Neural cell (in vitro differentiated cells): Measurements from ENCODE around the gene TMC1. TPM values are rescaled to one million over a fixed set of nuclear protein-coding genes. Genes with fewer than 3 reads are reported as not detected.

Source experiments
- H2AFZ ChIP-seq: fragments of 200-600, 300-800 bp; sonication (generic), shearing (Covaris generic); 2 replicates; pipeline ENCODE4 v1.6.0; 2014; ENCODE audit warnings: low read depth, mild to moderate bottlenecking, antibody characterized with exemption, low read length, moderate library complexity
- H3F3A ChIP-seq: fragments of 200-600 bp; shearing (Covaris generic); 2 replicates; pipeline ENCODE4 v1.6.1; 2016; ENCODE audit warnings: mild to moderate bottlenecking, moderate library complexity, mixed read lengths, antibody characterized with exemption, low read length; ENCODE audit not compliant: insufficient read depth, poor library complexity, severe bottlenecking
- H3K27ac ChIP-seq: fragments of 200-600, 300-800 bp; sonication (generic), shearing (Covaris generic); 2 replicates; pipeline ENCODE4 v1.5.1; 2014; ENCODE audit warnings: mild to moderate bottlenecking, low read length, moderate library complexity
- H3K27me3 ChIP-seq: fragments of 300-800, 200-600 bp; sonication (generic), shearing (Covaris generic); 2 replicates; pipeline ENCODE4 v1.6.0; 2014; ENCODE audit warnings: mild to moderate bottlenecking, low read depth, low read length, moderate library complexity; ENCODE audit not compliant: insufficient read depth
- H3K36me3 ChIP-seq: fragments of 300-800, 200-600 bp; sonication (generic), shearing (Covaris generic); 2 replicates; pipeline ENCODE4 v1.5.1; 2014; ENCODE audit warnings: mild to moderate bottlenecking, antibody characterized with exemption, low read length, moderate library complexity; ENCODE audit not compliant: insufficient read depth
- H3K4me2 ChIP-seq: fragments of 300-800, 200-600 bp; sonication (generic), shearing (Covaris generic); 2 replicates; pipeline ENCODE4 v1.6.0; 2014; ENCODE audit warnings: mild to moderate bottlenecking, low read length
- H3K4me3 ChIP-seq: fragments of 300-800, 200-600 bp; sonication (generic), shearing (Covaris generic); 2 replicates; pipeline ENCODE4 v1.5.1; 2014; ENCODE audit warnings: mild to moderate bottlenecking, low read length, moderate library complexity
- H3K79me2 ChIP-seq: fragments of 200-600 bp; shearing (Covaris generic); replicated peaks from 2 replicates; pipeline ENCODE4 v1.6.0; 2014; ENCODE audit warnings: mild to moderate bottlenecking, low read length, moderate library complexity; ENCODE audit not compliant: insufficient read depth
- H3K9ac ChIP-seq: fragments of 300-800, 200-600 bp; sonication (generic), shearing (Covaris generic); 2 replicates; pipeline ENCODE4 v1.6.1; 2016; ENCODE audit warnings: mild to moderate bottlenecking, low read length, mixed read lengths
- H3K9me2 ChIP-seq: fragments of 200-600 bp; shearing (Covaris generic); 2 replicates; pipeline ENCODE4 v1.6.1; 2016; ENCODE audit warnings: mild to moderate bottlenecking, low read length, mixed read lengths; ENCODE audit not compliant: insufficient read depth
- H3K9me3 ChIP-seq: fragments of 200-600, 300-800 bp; sonication (generic), shearing (Covaris generic); 2 replicates; pipeline ENCODE4 v1.6.1; 2016; ENCODE audit warnings: mild to moderate bottlenecking, mixed run types, low read length, moderate library complexity, mixed read lengths
- H4K20me1 ChIP-seq: fragments of 200-600 bp; shearing (Covaris generic); 2 replicates; pipeline ENCODE4 v1.6.1; 2016; ENCODE audit warnings: mild to moderate bottlenecking, mixed run types; ENCODE audit not compliant: insufficient read depth
- EP300 ChIP-seq: fragments of 450-650 bp; conservative IDR thresholded peaks from 2 replicates; pipeline ENCODE4 v1.6.1; 2014; ENCODE audit warnings: antibody characterized with exemption, mild to moderate bottlenecking, moderate library complexity; ENCODE audit not compliant: poor library complexity, severe bottlenecking
- EZH2 ChIP-seq: fragments of 200-600, 300-800 bp; shearing (Covaris generic), sonication (generic); IDR thresholded peaks from 2 replicates; pipeline ENCODE4 v1.6.1; 2014; ENCODE audit warnings: antibody characterized with exemption, low read length, borderline replicate concordance, mild to moderate bottlenecking; ENCODE audit not compliant: insufficient read depth, poor library complexity, severe bottlenecking
- MXI1 ChIP-seq: fragments of 450-650 bp; conservative IDR thresholded peaks from 2 replicates; pipeline ENCODE4 v1.6.1; 2014; ENCODE audit warnings: antibody characterized with exemption, mild to moderate bottlenecking; ENCODE audit not compliant: poor library complexity, severe bottlenecking
- POLR2AphosphoS5 ChIP-seq: IDR thresholded peaks from 2 replicates; pipeline ENCODE4 v1.6.1; 2012
- RAD21 ChIP-seq: fragments of 450-650 bp; conservative IDR thresholded peaks from 2 replicates; pipeline ENCODE4 v1.6.1; 2014; ENCODE audit warnings: antibody characterized with exemption, mild to moderate bottlenecking, moderate library complexity
- REST ChIP-seq: IDR thresholded peaks from 2 replicates; pipeline ENCODE4 v1.6.1; 2012; ENCODE audit warnings: borderline replicate concordance
- SMC3 ChIP-seq: fragments of 450-650 bp; conservative IDR thresholded peaks from 2 replicates; pipeline ENCODE4 v1.6.1; 2014; ENCODE audit warnings: antibody characterized with exemption, mild to moderate bottlenecking, moderate library complexity; ENCODE audit not compliant: poor library complexity
- TAF1 ChIP-seq: IDR thresholded peaks from 2 replicates; pipeline ENCODE4 v1.6.1; 2012; ENCODE audit warnings: low read depth
- polyA plus RNA-seq: library from polyadenylated mRNA; depleted of rRNA; stranded (reverse); fragments of >200 nt; gene quantifications from 2 replicates; pipeline ENCODE4 v1.2.3, GENCODE V29; 2014
- TF ChIP-seq, protein P1 (sequence below): fragments of 450-650 bp; IDR thresholded peaks from 2 replicates; pipeline ENCODE4 v1.5.1; 2014; ENCODE audit warnings: antibody characterized with exemption, mild to moderate bottlenecking, moderate library complexity; ENCODE audit not compliant: poor library complexity, severe bottlenecking

Gene TMC1
- polyA plus RNA-seq, 1 donor from 2014 or later, result not detected

DNA sequence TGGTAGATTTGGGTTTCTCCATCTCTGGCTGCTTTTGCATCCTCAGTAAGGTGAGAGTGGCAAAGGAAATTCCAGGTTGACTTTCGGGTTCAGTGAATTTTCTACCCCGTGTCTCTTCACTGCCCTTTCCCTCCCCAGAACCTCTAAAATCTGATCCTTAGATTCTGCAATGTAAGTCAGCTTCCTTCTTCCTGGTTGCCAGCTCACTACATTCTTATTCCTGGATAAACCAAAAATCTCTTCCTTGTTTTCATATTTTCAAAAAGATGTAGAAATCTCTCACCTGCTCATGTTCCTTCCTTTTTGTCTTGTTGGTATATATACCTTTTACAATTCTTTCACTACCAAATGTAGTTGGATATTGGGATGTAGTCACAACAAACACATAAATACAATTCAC is 145.8 kb downstream of the TMC1 start:
- H3K9ac ChIP-seq, result no peak overlapping the region
- no peaks in the 10 kb centered on the region for H3F3A ChIP-seq
- H3K27me3 ChIP-seq, result no peaks in the 10 kb centered on the region
- no peak overlapping the region for H3K4me3 ChIP-seq
- H4K20me1 ChIP-seq, result no peaks in the 10 kb centered on the region
- no peak overlapping the region for H2AFZ ChIP-seq
- no peaks in the 10 kb centered on the region for H3K9me3 ChIP-seq
- H3K36me3 ChIP-seq, result no peaks in the 10 kb centered on the region
- TF ChIP-seq RAD21 (no peak), POLR2AphosphoS5 (no peak), SMC3 (no peak), EZH2 (no peak), EP300 (no peak), MXI1 (no peak), REST (no peak), TAF1 (no peak)
- TF ChIP-seq, protein P1, sequence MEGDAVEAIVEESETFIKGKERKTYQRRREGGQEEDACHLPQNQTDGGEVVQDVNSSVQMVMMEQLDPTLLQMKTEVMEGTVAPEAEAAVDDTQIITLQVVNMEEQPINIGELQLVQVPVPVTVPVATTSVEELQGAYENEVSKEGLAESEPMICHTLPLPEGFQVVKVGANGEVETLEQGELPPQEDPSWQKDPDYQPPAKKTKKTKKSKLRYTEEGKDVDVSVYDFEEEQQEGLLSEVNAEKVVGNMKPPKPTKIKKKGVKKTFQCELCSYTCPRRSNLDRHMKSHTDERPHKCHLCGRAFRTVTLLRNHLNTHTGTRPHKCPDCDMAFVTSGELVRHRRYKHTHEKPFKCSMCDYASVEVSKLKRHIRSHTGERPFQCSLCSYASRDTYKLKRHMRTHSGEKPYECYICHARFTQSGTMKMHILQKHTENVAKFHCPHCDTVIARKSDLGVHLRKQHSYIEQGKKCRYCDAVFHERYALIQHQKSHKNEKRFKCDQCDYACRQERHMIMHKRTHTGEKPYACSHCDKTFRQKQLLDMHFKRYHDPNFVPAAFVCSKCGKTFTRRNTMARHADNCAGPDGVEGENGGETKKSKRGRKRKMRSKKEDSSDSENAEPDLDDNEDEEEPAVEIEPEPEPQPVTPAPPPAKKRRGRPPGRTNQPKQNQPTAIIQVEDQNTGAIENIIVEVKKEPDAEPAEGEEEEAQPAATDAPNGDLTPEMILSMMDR, result no peak
- no peak overlapping the region for H3K4me2 ChIP-seq
- no peaks in the 10 kb centered on the region for H3K9me2 ChIP-seq
- no peaks in the 10 kb centered on the region for H3K79me2 ChIP-seq
- no peak overlapping the region for H3K27ac ChIP-seq

GRCh38 chr9:72674961-72675360 is 153.6 kb downstream of the TMC1 start:
- H3K9ac ChIP-seq, result no peak overlapping the region

More at GRCh38 chr9:72674961-72675360, 153.6 kb downstream of the TMC1 start:
- no peak overlapping the region for H2AFZ ChIP-seq
- no peaks in the 10 kb centered on the region for H3K36me3 ChIP-seq
- no peaks in the 10 kb centered on the region for H4K20me1 ChIP-seq
- H3K79me2 ChIP-seq, result no peaks in the 10 kb centered on the region
- no peak overlapping the region for H3K4me2 ChIP-seq
- H3K27me3 ChIP-seq, result no peaks in the 10 kb centered on the region
- H3K27ac ChIP-seq, result no peak overlapping the region
- no peaks in the 10 kb centered on the region for H3F3A ChIP-seq
- TF ChIP-seq POLR2AphosphoS5 (no peak), MXI1 (no peak), REST (no peak), EZH2 (no peak), RAD21 (no peak), SMC3 (no peak), EP300 (no peak), TAF1 (no peak)
- TF ChIP-seq, protein P1, result no peak
- H3K4me3 ChIP-seq, result no peak overlapping the region
- no peaks in the 10 kb centered on the region for H3K9me2 ChIP-seq
- H3K9me3 ChIP-seq, result no peaks in the 10 kb centered on the region
